Stomach smooth muscle (tissue), 2 donors: ENCODE measurements around the gene CDRT4.
A peak's percentile ranks its signal among the peaks of the same experiment; 100 is the strongest.

ENCODE experiments used
- H3K27ac ChIP-seq: one replicate; pipeline ENCODE4 v1.7.0; 2013; ENCODE audit warnings: mild to moderate bottlenecking, low read length, inconsistent platforms
- H3K27me3 ChIP-seq, 2 donors: one replicate each; pipeline ENCODE4 v1.7.0; 2013; ENCODE audit warnings: low read length in 2 of 2; ENCODE audit not compliant: insufficient read depth in 2 of 2, control insufficient read depth in 1 of 2
- H3K36me3 ChIP-seq, 2 donors: one replicate each; pipeline ENCODE4 v1.7.0; 2013; ENCODE audit warnings: low read length in 2 of 2; ENCODE audit not compliant: control insufficient read depth in 2 of 2, insufficient read depth in 2 of 2
- H3K4me1 ChIP-seq: one replicate; pipeline ENCODE4 v1.7.0; 2013; ENCODE audit warnings: low read length; ENCODE audit not compliant: control insufficient read depth, insufficient read depth
- H3K4me3 ChIP-seq, 2 donors: one replicate each; pipeline ENCODE4 v1.7.0; 2013; ENCODE audit warnings: low read length in 2 of 2
- H3K9ac ChIP-seq, 2 donors: one replicate each; pipeline ENCODE4 v1.7.0; 2013; ENCODE audit warnings: low read length in 2 of 2, mild to moderate bottlenecking in 1 of 2
- H3K9me3 ChIP-seq, 2 donors: one replicate each; pipeline ENCODE4 v1.7.0; 2013; ENCODE audit warnings: low read length in 2 of 2; ENCODE audit not compliant: control insufficient read depth in 2 of 2
- donor health status: healthy.
- donor health status: Pancreatic carcinoma.

The CDRT4 gene

GRCh38 chr17:15432807-15433611, 34.4 kb downstream of the CDRT4 start:
- Histone ChIP-seq H3K4me1 (peaks cover 28% of the 10 kb centered on the region), H3K27ac (peak overlapping the region; percentile 49), H3K9ac (no peak overlapping the region), H3K4me3 (no peak overlapping the region), H3K27me3 (no peaks in the 10 kb centered on the region), H3K36me3 (peaks cover 0 to 4% of the 10 kb centered on the region in 2 donors), H3K9me3 (no peaks in the 10 kb centered on the region)

GRCh38 chr17:15431766-15432165, 35.7 kb downstream of the CDRT4 start:
- no peak overlapping the region for H3K9ac ChIP-seq
- peaks cover 23% of the 10 kb centered on the region for H3K4me1 ChIP-seq
- no peaks in the 10 kb centered on the region for H3K9me3 ChIP-seq
- no peaks in the 10 kb centered on the region for H3K36me3 ChIP-seq
- H3K27ac ChIP-seq: peak overlapping the region; percentile 64
- no peaks in the 10 kb centered on the region for H3K27me3 ChIP-seq
- H3K4me3 ChIP-seq: no peak overlapping the region

GRCh38 chr17:15431196-15431595, 36.2 kb downstream of the CDRT4 start:
- Histone ChIP-seq H3K27me3 (no peaks in the 10 kb centered on the region), H3K4me1 (peaks cover 17% of the 10 kb centered on the region), H3K9ac (peak overlapping the region in 1 of 2 donors; percentile 42), H3K9me3 (no peaks in the 10 kb centered on the region), H3K36me3 (no peaks in the 10 kb centered on the region), H3K4me3 (no peak overlapping the region), H3K27ac (peak overlapping the region; percentile 64)

- no peaks in the 10 kb centered on the region for H3K36me3 ChIP-seq
- no peak overlapping the region for H3K9ac ChIP-seq
- no peaks in the 10 kb centered on the region for H3K27me3 ChIP-seq
- H3K27ac ChIP-seq: no peak overlapping the region
- H3K9me3 ChIP-seq: no peaks in the 10 kb centered on the region
- H3K4me3 ChIP-seq: no peak overlapping the region
- H3K4me1 ChIP-seq: peaks cover 5% of the 10 kb centered on the region
These were observed 42.9 kb downstream of the CDRT4 start for GRCh38 chr17:15424521-15424920.

DNA sequence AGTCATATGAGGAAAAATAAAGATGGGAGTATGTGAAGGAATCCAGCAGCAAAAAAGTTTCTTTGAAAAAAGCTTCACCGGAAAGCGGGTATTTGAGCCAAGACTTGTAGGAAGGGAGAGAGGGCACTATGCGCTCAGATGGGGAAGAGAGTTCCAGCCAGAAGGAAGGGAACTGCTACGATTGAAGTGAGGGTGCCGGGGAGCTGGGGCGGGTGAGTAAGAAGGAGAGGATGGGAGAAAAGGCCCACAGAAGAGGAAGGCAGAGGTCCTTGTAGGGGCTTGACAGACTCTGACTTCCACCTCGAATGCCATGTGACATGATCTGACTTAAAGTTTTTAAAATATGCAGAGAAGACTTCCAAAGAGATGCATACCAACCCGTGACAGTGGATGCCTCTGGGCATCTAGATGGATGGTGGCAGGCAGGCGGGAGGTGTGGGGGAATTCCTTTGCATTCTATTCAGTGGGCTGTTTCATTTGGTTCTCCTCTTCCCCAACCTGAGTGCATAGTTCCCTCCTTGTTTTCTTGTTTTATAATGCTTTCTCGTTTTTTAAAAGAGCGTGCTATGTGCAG, 44.9 kb downstream of the CDRT4 start:
- H3K27ac ChIP-seq: no peak overlapping the region
- no peaks in the 10 kb centered on the region for H3K9me3 ChIP-seq
- no peaks in the 10 kb centered on the region for H3K36me3 ChIP-seq
- H3K4me3 ChIP-seq: no peak overlapping the region
- no peaks in the 10 kb centered on the region for H3K27me3 ChIP-seq
- no peak overlapping the region for H3K9ac ChIP-seq
- peaks cover 5% of the 10 kb centered on the region for H3K4me1 ChIP-seq

DNA sequence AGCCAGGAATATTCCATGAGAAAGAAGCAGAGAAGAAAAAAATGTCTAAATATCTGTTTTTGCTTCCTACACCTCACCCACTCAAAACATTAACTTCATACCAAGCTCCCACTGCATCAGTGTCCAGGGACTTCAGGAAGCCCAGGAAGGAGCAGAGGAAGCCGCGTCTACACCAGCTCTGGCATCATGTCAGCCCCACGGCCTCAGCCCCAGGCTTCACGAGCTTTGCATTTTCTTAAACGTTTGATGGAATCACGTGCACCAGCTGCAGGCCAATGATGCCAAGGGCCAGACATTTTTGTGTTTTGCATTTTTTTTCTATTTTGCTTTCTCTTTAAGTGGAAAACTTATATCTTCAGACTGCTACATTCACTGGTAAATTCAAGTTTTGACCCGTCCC, 48.6 kb downstream of the CDRT4 start:
- H3K36me3 ChIP-seq: no peaks in the 10 kb centered on the region
- no peaks in the 10 kb centered on the region for H3K9me3 ChIP-seq
- H3K4me1 ChIP-seq: no peaks in the 10 kb centered on the region
- H3K4me3 ChIP-seq: no peak overlapping the region
- H3K27me3 ChIP-seq: no peaks in the 10 kb centered on the region
- no peak overlapping the region for H3K9ac ChIP-seq
- no peak overlapping the region for H3K27ac ChIP-seq

GRCh38 chr17:15414532-15415306, 52.7 kb downstream of the CDRT4 start:
- no peaks in the 10 kb centered on the region for H3K27me3 ChIP-seq
- H3K9ac ChIP-seq: no peak overlapping the region
- no peaks in the 10 kb centered on the region for H3K9me3 ChIP-seq
- H3K4me1 ChIP-seq: peaks cover 4% of the 10 kb centered on the region
- no peaks in the 10 kb centered on the region for H3K36me3 ChIP-seq
- no peak overlapping the region for H3K4me3 ChIP-seq
- H3K27ac ChIP-seq: no peak overlapping the region

DNA sequence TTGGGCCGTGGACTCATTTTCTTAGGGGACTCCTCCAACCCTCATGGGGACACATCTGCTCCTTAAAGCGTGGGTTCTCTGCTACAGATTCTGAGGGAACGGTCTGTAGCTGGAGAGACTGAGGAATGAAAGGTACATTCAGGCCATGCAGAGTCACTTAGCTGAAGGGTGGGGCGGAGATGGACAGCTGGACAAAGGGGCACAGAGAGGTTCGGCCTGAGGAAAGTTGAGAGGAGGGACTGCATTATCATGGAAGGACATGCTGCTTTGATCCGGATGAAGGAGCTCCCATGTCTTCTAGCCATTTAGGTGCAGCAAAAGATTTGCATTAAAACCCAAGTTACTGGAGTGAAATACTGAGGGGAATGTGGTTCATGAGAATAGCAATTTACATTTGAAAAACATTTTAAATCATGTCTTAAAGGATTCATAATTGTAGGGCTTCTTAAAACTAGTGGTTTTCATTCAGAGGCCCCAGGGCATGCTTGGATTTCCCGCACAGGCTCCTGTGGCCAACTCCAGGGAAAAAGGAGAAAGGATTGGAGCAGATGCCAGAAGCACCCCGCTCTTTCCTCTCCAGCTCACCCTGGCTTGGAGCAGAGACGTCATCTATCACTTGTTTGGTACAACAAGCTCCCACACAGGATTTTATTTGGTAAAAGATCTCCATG, 54.2 kb downstream of the CDRT4 start:
- Histone ChIP-seq H3K27ac (no peak overlapping the region), H3K4me3 (no peak overlapping the region), H3K9me3 (no peaks in the 10 kb centered on the region), H3K9ac (no peak overlapping the region), H3K4me1 (peaks cover 14% of the 10 kb centered on the region), H3K27me3 (no peaks in the 10 kb centered on the region), H3K36me3 (no peaks in the 10 kb centered on the region)

- no peaks in the 10 kb centered on the region for H3K27me3 ChIP-seq
- no peak overlapping the region for H3K9ac ChIP-seq
- H3K27ac ChIP-seq: peak overlapping the region; percentile 41
- H3K36me3 ChIP-seq: no peaks in the 10 kb centered on the region
- H3K4me1 ChIP-seq: peaks cover 14% of the 10 kb centered on the region
- H3K4me3 ChIP-seq: no peak overlapping the region
- no peaks in the 10 kb centered on the region for H3K9me3 ChIP-seq
These were observed 54.8 kb downstream of the CDRT4 start for GRCh38 chr17:15412606-15413005.

DNA sequence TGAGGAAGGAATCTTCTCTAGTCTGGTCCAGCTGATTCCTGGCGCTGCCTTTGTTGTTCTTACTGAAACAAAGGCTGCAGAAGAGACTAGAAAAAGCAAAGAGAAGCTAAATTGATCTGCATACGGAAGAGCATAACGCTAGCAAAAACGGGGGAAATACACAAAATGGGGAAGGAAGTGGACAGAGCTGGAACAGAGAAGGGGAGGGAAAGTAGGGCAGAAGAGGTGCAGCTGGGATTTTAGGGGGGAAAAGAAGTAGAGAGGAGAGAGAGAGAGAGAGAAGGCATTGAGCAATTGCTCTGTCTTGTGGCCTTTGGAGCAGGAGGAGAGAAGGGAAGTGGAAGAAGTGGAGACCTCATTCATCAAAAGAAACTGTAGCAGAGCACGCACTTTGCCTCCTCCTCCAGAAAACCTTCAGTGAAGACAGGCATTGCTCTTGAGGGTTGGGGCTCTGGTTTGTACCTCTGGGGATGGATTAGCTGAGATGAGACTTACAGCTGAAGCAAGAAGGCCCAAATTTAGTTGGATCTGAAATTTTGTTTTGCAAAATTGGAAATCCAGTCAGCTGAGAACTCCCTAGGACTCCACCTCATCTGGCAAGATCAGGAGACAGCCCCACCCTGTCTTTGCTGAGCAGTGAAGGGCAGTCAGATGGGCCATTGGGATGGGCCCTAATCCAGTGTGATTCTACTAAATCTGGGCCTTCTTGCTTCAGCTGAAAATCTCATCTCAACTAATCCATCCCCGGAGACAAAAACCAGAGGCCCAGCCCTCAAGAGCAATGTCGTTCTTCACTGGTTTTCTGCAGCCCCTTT, 55.8 kb downstream of the CDRT4 start:
- H3K4me1 ChIP-seq: peaks cover 14% of the 10 kb centered on the region
- no peak overlapping the region for H3K9ac ChIP-seq
- no peaks in the 10 kb centered on the region for H3K9me3 ChIP-seq

More for the DNA sequence above, 55.8 kb downstream of the CDRT4 start:
- H3K4me3 ChIP-seq: no peak overlapping the region
- H3K27me3 ChIP-seq: no peaks in the 10 kb centered on the region
- peak overlapping the region; percentile 41 for H3K27ac ChIP-seq
- no peaks in the 10 kb centered on the region for H3K36me3 ChIP-seq
